Bone marrow (tissue), 2 donors: ENCODE data around the gene NDP.
"Not testable (repeated sequence)": the region's sequence is repeated elsewhere in the genome, so short reads cannot be mapped to it uniquely, and the experiment has no call there.

Experiments used
- DNase-seq, 2 donors: peaks; one replicate each; lab custom pipeline; 2025; lab: John Stamatoyannopoulos, UW

Gene NDP

GRCh38 chrX:43970528-43970927, 2.7 kb downstream of the NDP start:
- no peak for DNase-seq

- DNase-seq = no peak
Observed at GRCh38 chrX:43969504-43970501, 3.4 kb downstream of the NDP start.

GRCh38 chrX:43968359-43968781, 4.8 kb downstream of the NDP start:
- no peak for DNase-seq

- DNase-seq = no peak
Observed at GRCh38 chrX:43964936-43965335, 8.3 kb downstream of the NDP start.

- no peak for DNase-seq
Observed at GRCh38 chrX:43963726-43964125, 9.5 kb downstream of the NDP start.

- DNase-seq = no peak
Observed at GRCh38 chrX:43962636-43963035, 10.6 kb downstream of the NDP start.

GRCh38 chrX:43961699-43962098, 11.5 kb downstream of the NDP start:
- no peak for DNase-seq

GRCh38 chrX:43958529-43958928, 14.7 kb downstream of the NDP start:
- peak in 1 of 2 donors; percentile 66 for DNase-seq

- no peak for DNase-seq
Observed at GRCh38 chrX:43956034-43956433, 17.2 kb downstream of the NDP start.

GRCh38 chrX:43953218-43953617, 20.0 kb downstream of the NDP start:
- no peak for DNase-seq

- DNase-seq = no peak
Observed at GRCh38 chrX:43949669-43950068, 23.5 kb downstream of the NDP start.

GRCh38 chrX:43940816-43941474, 32.2 kb downstream of the NDP start:
- no peak for DNase-seq

GRCh38 chrX:43939187-43939926, 33.8 kb downstream of the NDP start:
- DNase-seq = no peak

GRCh38 chrX:43922032-43922431, 51.2 kb downstream of the NDP start:
- DNase-seq = not testable (repeated sequence)

GRCh38 chrX:43910772-43911171, 62.4 kb downstream of the NDP start:
- not testable (repeated sequence) for DNase-seq

- no peak for DNase-seq
Observed at GRCh38 chrX:43910012-43910411, 63.2 kb downstream of the NDP start.

GRCh38 chrX:43909141-43909540, 64.0 kb downstream of the NDP start:
- DNase-seq = no peak

GRCh38 chrX:43899878-43900815, 73.0 kb downstream of the NDP start:
- no peak for DNase-seq
